CD4-positive, alpha-beta T cell treated with Interleukin-21 for 1 hour (primary cell): ENCODE measurements around the gene SLC24A3.

Experiments used
- DNase-seq: peaks from one replicate; pipeline ENCODE4 v3.0.0-alpha.2; 2020

SLC24A3 gene

GRCh38 chr20:19349879-19350278 is 137.4 kb downstream of the SLC24A3 start:
- no peak for DNase-seq

DNA sequence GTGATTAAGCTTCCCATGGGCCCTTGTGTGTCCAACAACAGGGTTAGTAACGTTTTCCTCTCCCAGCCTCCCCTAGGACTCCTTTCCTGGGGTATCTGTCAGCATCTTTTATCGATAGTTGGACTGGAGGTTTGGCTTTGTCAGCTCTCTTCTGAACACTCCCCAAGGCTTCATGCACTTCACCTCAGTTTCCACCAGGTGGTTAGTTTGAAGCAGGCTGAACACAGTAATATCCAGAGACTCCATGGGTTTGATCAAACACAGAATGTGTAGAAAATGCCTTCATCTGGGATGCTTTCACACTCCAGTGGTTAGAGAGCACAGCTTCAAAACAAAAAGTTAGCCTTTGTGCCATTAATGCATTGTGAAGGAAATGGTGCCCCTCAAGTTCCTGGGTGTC is 139.1 kb downstream of the SLC24A3 start:
- DNase-seq = no peak

- DNase-seq = no peak
These were observed 142.5 kb downstream of the SLC24A3 start for GRCh38 chr20:19354950-19355349.

DNA sequence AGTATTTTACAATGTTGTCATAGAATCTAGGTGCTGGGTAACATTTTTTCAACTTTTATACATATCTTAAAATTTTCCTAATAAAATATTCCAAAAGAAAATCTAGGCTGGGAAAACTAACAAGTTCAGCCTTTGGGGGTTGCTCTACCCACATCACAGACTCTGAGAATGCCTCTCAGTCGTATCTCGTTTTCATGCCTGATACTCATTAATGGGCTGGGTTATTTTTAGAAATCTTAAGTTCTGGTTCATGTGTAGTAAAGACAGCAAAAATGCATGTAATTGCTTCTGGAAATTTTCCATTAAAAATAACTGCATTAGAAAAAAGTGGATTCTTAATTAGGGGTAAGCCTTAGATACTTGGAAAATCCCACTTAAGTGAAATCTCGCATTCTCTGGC is 149.3 kb downstream of the SLC24A3 start:
- no peak for DNase-seq

DNA sequence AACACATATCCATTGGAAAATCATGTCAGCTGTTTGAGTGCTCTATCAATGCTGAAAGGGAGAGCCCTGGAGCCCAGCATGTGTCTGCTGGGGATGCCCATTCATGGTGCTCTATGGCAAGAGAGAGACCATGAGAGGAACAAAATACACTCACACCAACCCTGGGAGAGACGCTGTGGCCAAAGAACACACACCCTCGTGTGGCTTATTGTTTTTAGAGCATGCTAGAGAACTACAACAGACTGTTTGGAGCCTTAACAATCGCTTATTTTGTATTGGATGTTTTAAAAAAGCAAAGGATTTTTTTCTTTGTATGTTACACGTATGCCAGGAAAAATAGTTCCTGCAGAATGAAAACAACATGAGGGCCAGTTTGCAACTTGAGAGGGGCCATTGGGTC is 151.0 kb downstream of the SLC24A3 start:
- no peak for DNase-seq

DNA sequence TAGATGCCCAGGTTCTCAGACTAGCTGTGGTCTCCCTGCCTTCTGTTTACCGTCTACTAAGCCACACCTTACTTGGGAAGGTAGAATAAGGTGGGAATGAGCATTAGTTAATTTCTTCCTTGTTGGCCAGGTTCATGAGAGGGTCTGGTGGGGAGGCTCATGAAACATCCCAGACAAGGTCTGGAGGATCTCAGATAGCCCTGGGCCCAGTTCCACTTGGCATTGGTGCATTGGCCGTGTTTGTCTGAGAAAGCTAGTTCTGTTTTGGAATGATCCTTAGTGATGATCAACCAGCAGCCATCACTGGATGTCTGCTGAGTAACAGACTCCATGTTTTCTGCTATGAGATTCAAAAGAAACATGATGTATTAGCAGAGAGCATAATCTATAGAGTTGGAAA is 155.1 kb downstream of the SLC24A3 start:
- no peak for DNase-seq

DNA sequence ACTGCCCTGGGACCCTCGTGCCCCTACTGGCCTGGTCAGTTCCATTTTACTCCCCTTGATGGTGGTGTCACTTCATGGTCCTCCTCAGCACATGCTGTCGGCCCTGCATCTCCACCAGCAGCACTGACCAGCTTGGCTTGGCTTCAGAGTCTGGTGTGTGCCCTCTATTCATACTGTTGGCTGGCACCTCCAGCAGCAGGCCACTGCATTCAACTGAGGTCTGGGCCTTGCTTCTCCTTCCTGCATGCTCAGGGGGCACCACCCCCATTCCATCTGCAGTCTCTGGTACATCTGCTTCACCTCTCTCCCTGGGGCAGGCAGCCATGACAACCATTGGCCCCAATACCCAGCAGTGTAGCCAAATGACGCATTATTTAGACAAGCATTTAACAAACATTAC is 155.9 kb downstream of the SLC24A3 start:
- DNase-seq = no peak

GRCh38 chr20:19370076-19371075 is 157.9 kb downstream of the SLC24A3 start:
- DNase-seq = no peak

DNA sequence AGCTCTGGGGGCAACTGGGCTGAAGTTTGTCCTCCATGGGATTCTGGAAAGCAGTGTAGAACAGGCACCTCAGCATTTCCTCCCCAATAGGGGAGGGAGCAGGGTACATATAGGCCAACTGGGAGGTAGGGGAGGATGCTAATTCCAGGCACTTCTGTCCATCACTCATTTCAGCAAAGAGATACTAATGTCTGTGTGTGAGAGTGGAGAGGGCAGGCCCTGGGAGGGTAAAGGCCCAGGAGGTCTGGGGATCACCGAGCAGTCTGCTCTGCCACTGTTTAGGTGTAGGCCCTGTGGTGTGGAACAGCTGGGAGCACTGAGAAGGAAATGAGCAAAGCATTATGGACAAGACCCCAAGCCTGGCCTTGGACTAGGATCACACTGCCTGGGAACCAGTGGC is 158.7 kb downstream of the SLC24A3 start:
- DNase-seq = no peak

DNA sequence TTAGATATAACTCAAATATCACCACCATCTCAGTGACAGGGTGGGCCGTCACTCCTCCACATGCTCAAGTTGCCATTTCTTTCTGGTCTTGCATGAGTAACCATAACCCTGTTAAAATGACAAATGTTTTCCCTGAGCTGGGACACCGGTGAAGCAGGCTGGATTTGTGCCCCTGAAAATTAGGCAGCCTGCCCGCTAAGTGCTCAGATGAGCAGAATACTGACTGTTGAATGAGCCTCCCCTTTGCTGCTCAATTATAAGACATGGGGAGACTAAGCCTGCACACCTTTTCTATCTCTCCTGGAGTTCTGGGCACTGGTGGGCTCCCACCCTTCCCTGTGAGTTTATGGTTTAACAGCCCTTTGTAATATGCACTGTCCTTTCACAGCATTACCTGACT is 161.8 kb downstream of the SLC24A3 start:
- DNase-seq = no peak

GRCh38 chr20:19375395-19375794 is 163.0 kb downstream of the SLC24A3 start:
- no peak for DNase-seq

DNA sequence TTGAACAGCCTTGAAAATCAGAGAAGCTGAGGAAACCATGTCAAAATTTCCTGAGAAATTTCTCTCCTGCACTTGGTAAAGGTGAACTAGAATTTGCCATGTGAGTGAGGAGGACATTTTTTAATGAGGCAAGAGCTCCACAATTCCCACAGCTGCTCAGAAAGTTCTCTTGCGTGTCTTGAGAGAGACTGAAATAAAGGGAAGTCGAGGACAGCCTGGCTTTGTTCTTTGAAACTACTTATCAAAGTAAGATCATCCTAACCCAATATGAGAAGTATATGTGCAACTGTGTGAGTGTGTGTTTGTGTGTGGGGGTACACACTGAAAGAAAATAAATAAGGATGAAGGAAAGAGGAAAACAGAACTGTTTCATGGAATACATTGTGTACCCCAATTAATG is 163.4 kb downstream of the SLC24A3 start:
- no peak for DNase-seq

DNA sequence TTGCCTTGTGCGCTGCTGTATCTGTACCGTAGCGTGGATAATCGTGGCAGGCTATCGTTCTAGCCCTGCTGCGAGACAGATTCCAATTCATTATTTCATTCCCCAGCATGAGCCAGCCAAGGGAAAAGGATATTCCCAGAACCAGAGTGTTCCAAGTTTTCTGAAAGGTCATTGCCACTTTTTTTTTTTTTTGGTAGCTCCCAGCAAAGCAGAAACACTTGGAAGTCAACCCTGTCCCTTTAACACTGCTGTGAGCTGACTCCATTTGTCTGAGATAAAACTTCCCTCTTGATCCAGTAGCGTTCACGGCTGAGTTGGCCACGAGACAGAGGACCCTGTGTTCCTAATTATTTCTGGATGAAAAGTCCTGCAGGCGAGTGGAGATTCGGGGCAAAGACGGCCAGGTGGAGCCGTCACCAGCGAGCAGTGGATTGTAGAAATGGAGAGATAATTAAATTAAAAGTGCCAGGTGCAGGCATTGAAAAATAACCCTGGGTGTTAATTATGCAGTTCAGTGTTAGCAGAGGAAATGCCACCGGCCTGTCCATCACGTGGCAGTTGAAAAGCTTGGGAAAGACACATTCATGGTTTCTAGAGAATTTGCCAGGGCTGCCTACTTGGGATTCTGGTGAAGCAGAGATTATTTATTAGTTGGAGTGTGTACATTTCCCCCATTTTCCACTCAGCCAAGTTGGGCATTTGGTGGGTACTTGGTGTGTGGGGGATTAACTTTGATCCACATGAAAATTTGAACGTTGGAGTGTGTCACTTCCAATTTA is 164.2 kb downstream of the SLC24A3 start:
- DNase-seq = no peak

GRCh38 chr20:19378058-19378457 is 165.6 kb downstream of the SLC24A3 start:
- no peak for DNase-seq

GRCh38 chr20:19380211-19380610 is 167.8 kb downstream of the SLC24A3 start:
- DNase-seq = no peak

DNA sequence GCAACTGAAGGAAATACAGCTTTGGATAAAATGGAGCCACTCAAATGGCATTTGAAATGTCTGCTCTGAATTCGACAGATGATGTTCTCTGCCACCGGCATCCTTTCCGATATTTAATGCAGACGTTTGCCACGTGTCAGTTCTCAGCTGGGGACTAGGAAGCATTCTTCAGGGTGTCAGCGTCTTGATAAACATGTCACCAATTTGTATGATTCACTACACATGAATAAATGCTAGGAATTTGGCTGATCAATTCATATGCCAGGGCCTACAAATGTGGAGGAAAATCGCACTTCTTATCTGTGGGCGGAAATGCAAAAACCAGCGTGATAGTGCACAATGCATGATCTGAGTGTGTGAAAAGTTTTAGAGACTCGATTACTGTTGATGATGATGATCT is 169.5 kb downstream of the SLC24A3 start:
- DNase-seq = no peak

GRCh38 chr20:19382386-19383340 is 170.2 kb downstream of the SLC24A3 start:
- no peak for DNase-seq

DNA sequence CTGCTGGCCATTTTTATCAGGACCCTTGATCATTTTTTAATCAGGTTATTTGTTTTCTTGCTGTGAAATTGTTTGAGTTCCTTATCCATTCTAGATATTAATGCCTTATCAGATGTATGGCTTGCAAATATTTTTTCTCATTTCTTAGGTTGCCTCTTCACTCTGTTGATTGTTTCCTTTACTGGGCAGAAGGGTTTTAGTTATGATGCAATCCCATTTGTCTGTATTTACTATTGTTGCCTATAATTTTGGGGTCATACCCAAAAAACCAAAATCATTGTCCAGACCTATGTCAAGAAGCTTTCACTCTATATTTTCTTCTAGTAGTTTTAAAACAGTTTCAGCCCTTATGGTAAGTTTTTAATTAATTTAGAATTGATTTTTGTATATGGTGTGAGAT is 172.5 kb downstream of the SLC24A3 start:
- DNase-seq = no peak

GRCh38 chr20:19387251-19387650 is 174.8 kb downstream of the SLC24A3 start:
- no peak for DNase-seq

DNA sequence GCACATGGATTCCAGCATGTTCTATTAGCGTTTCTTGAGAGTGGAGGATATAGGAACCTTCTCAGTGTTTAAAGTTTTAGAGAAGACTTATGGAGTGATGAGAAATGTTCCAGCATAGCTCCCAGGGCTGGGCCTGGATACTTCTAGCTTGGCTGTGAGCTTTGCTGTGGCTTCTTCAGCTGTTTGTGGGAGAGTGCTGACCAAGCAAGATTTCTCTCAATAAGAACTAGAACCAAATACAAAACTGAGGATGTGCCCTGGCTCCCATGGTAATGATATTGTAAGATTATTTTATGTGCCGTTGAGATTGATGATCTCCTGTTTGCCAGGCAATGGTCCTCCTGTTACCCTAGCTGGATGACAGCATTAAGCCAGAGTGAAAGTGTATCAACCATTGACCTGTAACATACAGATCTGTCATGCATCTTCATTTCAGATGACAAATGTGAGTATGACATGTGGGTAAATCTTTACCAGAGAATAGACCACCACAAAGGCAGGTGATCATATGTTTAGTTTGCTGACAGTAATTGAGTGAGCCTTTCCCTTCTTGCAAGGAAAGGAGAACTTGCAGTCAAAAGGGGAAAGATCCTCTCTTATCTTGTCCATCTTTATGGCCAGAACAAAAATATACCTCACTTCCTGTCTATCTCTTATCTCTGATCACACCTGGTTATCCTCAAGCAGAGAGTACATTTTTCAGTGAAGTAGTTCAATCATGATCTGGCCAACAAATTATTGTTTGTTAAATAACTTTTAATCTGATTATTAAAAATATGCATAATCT is 180.1 kb downstream of the SLC24A3 start:
- DNase-seq = no peak

DNA sequence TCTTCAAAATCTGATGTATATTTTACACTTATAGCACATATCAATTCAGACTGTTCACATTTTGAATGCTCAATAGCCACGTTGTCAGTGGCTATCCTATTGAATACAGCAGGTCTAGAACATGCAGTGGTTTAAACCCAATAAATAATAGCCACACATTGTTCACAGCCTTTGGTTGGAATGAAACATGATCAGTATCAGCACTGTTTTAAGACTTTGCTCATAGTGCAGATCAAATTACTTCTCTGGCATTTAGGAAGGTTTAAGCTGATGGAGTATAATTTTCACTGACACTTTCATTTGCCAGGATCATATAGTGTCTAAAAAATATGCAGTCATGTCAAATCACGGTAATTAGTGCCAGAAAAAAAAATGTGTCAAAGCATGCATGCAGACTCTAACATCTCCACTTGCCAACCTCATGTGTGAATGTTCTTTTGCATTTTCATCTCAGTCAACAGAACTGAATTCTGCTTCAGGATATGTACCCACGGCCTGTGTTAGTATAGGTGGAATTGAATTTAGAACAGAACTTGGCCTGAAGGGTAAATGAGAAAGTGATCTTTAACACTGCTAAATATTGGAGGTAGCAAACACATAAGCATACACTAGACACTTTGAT is 184.1 kb downstream of the SLC24A3 start:
- DNase-seq = no peak

DNA sequence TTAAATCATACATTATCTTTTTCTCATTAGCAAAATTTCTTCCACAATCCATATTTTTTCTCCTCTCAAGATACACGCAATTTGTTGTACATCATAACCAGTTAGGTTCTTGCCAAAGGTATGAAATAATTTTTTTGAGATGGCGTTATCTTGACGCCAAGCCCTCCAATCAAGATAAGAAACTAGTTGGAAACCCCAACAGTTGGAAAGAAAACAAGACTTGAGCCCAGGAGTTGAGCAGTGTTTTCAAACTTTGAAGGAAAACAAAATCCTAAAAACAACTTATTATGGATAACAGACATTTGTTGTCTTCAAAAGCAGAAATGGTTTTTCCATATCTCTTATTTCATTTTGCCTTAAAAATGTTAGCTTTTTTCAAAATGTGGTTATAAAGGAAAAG is 184.8 kb downstream of the SLC24A3 start:
- DNase-seq = no peak
